ENCODE results near the gene DMWD. TPM values are rescaled to one million over a fixed set of nuclear protein-coding genes. Genes with fewer than 3 reads are reported as not detected.

The DMWD gene
- total and polyA plus RNA-seq, 4 experiments from 2014 or later = 6.9 to 52.6 (median 30.5) TPM

DNA sequence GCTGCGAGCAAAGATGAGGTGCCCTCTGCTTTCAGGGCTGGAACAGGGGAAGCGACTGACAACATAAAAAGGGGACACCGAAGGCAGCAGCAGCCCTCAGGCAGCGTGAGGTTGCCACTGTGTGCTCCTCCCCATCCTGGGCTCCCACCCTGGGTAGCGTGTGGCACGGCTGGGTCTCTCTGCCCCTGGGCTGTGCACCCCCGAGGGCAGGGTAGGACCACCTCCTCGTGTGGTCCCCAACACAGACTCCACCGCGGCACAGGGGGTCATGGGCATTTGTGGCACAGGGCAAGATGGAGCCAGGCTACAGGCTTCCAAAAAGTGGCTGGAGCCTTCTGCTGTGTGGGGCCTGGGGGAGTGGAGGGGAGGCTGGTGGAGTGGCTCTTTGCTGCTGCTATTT is 28.9 kb upstream of the DMWD start:
- Histone ChIP-seq H3K4me1 (ENCODE audit: insufficient read depth, low read length) (peaks cover 4% of the 10 kb centered on the region), H3K9me3 (ENCODE audit: control insufficient read depth in 1 of 2, low read length in 2 of 2) (no peaks in the 10 kb centered on the region), H3K27ac (ENCODE audit: low read depth, low read length) (no peak overlapping the region), H3K27me3 (ENCODE audit: insufficient read depth, low read length) (no peaks in the 10 kb centered on the region), H3K4me3 (ENCODE audit: low read length in 2 of 2) (no peak overlapping the region), H3K36me3 (ENCODE audit: insufficient read depth, low read length) (peaks cover 29% of the 10 kb centered on the region)
- DNase-seq = no peak
- no peaks in the 10 kb centered on the region for H3K27me3 Mint-ChIP-seq
- peaks cover 11 to 36% of the 10 kb centered on the region in 2 donors for H3K36me3 Mint-ChIP-seq
- H3K4me1 Mint-ChIP-seq = peaks cover 0 to 6% (median 4%) of the 10 kb centered on the region in 4 donors
- intact Hi-C loops (cut with micrococcal nuclease) = no loop called here
- H3K27ac Mint-ChIP-seq = no peak overlapping the region
- POLR2A ChIA-PET (ENCODE audit: partially characterized antibody) = no interaction called here
- H3K4me3 Mint-ChIP-seq = no peak overlapping the region
- no peaks in the 10 kb centered on the region for H3K9me3 Mint-ChIP-seq
- CTCF ChIA-PET (ENCODE audit: partially characterized antibody) = interaction anchor here (5.3 kb wide), 1 partner anchor 22 kb away, joined by 14 read pairs; no protein-coding TSS in a partner anchor

DNA sequence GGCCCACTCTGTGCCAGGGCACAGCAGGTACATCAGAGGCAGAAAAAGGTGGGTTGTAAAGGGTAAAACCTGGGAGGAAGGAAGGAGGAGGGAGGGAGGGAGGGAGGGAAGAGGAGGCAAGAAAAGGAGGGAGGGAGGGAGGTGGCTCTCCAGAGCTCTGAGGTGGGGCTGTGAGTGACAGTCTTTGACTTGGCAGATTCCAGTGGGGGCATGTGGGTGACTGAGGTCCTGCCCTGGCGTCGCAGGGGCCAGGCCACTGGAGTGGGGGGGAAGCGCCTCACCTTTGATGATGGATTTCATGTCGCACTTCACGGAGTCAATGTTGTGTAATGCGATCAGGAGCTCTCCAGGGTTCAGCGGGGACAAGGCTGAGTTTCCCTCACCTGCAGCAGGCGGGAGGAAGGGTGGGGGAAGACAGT is 28.5 kb upstream of the DMWD start:
- peak overlapping the region in 1 of 7 donors; percentile 10 for H3K27ac Mint-ChIP-seq

DNA sequence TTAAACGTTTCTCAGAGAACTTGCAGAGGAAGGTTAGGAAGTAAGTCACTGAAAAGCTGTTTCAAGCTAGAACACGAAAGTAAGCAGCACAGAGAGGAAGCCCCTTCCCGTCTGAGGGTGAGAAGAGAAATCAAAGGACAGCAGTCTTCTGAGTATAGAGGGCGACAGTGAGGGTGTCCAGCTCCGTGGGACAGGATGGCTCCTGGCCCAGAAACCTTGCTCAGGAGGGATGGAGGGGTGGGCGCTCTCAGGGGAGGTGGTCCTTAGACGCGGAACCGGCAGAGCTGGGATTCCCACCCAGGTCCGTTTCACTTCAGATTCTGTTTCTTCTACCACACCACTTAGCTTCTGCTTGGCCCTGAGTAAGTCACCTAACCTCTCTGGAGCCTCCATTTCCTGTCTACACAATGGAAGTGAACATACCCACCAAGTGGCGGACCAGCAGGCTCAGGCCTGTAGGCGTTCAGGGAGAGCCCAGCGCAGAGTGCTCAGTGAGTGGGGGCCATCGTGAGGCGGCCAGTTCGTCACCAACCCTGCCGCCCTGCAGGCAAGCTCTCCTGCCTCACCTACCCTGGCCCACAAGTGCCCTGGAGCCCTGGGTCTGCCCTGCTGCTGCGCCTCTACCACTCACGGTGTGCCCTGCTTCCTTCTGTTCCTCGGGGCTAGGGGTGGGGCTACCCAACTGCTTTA is 27.9 kb upstream of the DMWD start:
- ChIA-PET CTCF (ENCODE audit: partially characterized antibody) (interaction anchor here (0.8 to 5.3 kb wide), 3 partner anchors 9 to 21 kb away, joined by 3 to 14 read pairs (median 4); no protein-coding TSS in a partner anchor), POLR2A (ENCODE audit: partially characterized antibody) (no interaction called here)
- Histone ChIP-seq H3K27ac (ENCODE audit: low read depth, low read length) (no peak overlapping the region), H3K4me3 (ENCODE audit: low read length in 2 of 2) (no peak overlapping the region), H3K36me3 (ENCODE audit: insufficient read depth, low read length) (peaks cover 29% of the 10 kb centered on the region), H3K27me3 (ENCODE audit: insufficient read depth, low read length) (no peaks in the 10 kb centered on the region), H3K4me1 (ENCODE audit: insufficient read depth, low read length) (peaks cover 4% of the 10 kb centered on the region), H3K9me3 (ENCODE audit: control insufficient read depth in 1 of 2, low read length in 2 of 2) (no peaks in the 10 kb centered on the region)
- Mint-ChIP-seq H3K9me3 (no peaks in the 10 kb centered on the region), H3K4me3 (no peak overlapping the region), H3K27me3 (no peaks in the 10 kb centered on the region), H3K27ac (no peak overlapping the region), H3K4me1 (peaks cover 0 to 6% (median 4%) of the 10 kb centered on the region in 4 donors), H3K36me3 (peaks cover 9 to 28% of the 10 kb centered on the region in 2 donors)
- intact Hi-C loops (cut with micrococcal nuclease) = no loop called here
- DNase-seq = no peak

More for the DNA sequence above, 28.5 kb upstream of the DMWD start:
- ChIA-PET POLR2A (ENCODE audit: partially characterized antibody) (no interaction called here), CTCF (ENCODE audit: partially characterized antibody) (interaction anchor here (1.0 to 5.3 kb wide), 2 partner anchors 10 to 22 kb away, joined by 3 to 14 read pairs; no protein-coding TSS in a partner anchor)
- peaks cover 29% of the 10 kb centered on the region for H3K36me3 ChIP-seq (ENCODE audit: insufficient read depth, low read length)
- intact Hi-C loops (cut with micrococcal nuclease) = no loop called here
- H3K4me1 Mint-ChIP-seq = peaks cover 0 to 6% (median 4%) of the 10 kb centered on the region in 4 donors
- no peak for DNase-seq
- peaks cover 4% of the 10 kb centered on the region for H3K4me1 ChIP-seq (ENCODE audit: insufficient read depth, low read length)
- no peak overlapping the region for H3K4me3 ChIP-seq (ENCODE audit: low read length in 2 of 2)
- no peaks in the 10 kb centered on the region for H3K9me3 Mint-ChIP-seq
- H3K27me3 ChIP-seq (ENCODE audit: insufficient read depth, low read length) = no peaks in the 10 kb centered on the region
- no peak overlapping the region for H3K27ac ChIP-seq (ENCODE audit: low read depth, low read length)
- no peaks in the 10 kb centered on the region for H3K27me3 Mint-ChIP-seq
- peaks cover 11 to 34% of the 10 kb centered on the region in 2 donors for H3K36me3 Mint-ChIP-seq
- no peak overlapping the region for H3K4me3 Mint-ChIP-seq
- H3K9me3 ChIP-seq (ENCODE audit: control insufficient read depth in 1 of 2, low read length in 2 of 2) = no peaks in the 10 kb centered on the region

DNA sequence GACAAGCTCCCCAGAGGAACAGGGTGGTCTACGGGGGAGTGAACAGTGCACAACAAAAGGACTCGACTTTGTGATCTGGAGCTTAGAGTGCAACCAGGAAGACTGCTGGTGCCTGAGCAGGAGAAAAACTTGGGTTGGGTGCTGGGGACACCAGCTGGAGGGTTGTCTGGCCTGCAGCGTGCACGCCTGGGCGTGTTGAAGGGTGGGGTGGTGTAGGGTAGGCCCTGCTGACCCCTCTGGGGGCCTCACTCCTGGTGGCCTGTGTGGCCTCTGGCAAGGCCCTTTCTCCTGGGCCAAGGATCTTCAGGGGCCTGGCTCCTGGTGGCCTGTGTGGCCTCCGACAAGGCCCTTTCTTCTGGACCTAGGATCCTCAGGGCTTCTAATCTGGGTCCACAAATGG is 27.1 kb upstream of the DMWD start:
- Mint-ChIP-seq H3K9me3 (no peaks in the 10 kb centered on the region), H3K27me3 (no peaks in the 10 kb centered on the region), H3K36me3 (peaks cover 7 to 28% of the 10 kb centered on the region in 2 donors), H3K4me3 (no peak overlapping the region), H3K27ac (no peak overlapping the region), H3K4me1 (peaks cover 0 to 6% (median 4%) of the 10 kb centered on the region in 4 donors)
- Histone ChIP-seq H3K4me1 (ENCODE audit: insufficient read depth, low read length) (peaks cover 4% of the 10 kb centered on the region), H3K27me3 (ENCODE audit: insufficient read depth, low read length) (no peaks in the 10 kb centered on the region), H3K27ac (ENCODE audit: low read depth, low read length) (no peak overlapping the region), H3K9me3 (ENCODE audit: control insufficient read depth in 1 of 2, low read length in 2 of 2) (no peaks in the 10 kb centered on the region), H3K36me3 (ENCODE audit: insufficient read depth, low read length) (peaks cover 22% of the 10 kb centered on the region), H3K4me3 (ENCODE audit: low read length in 2 of 2) (no peak overlapping the region)
- ChIA-PET CTCF (ENCODE audit: partially characterized antibody) (interaction anchor here (0.8 to 5.3 kb wide), 4 partner anchors 11 to 64 kb away, joined by 4 to 23 read pairs (median 9); no protein-coding TSS in a partner anchor), POLR2A (ENCODE audit: partially characterized antibody) (no interaction called here)
- intact Hi-C loops (cut with micrococcal nuclease) = no loop called here
- DNase-seq = no peak

DNA sequence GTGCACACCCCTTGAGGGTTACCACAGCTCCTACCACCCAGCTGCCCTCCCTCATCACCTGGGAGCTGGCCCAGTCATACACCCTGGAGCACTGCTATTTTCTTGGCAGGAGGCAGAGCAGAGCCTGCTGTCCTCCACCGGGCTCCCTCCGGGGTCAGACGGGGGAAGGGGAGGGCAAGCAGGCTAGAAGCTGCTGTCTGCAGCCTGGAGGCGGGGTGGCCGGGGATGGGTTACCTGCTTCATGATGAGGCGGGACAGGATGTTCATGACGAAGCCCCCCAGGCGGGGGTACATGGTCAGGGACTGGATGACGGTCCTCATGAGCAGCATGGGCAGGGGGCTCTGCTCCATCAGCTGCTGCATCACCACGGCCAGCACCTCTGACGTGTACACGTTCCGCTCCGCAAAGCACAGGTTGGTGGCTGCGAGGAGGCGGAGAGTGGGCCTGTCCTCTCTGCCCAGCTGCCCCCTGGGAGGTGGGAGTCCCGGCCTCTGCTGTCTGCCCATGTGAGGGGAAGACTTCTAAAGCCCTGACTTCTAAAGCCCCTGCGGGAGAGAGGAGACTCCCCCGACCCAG is 25.2 kb upstream of the DMWD start:
- CTCF ChIA-PET (ENCODE audit: partially characterized antibody) = interaction anchor here (0.8 to 5.3 kb wide), 15 partner anchors 9 to 176 kb away, joined by 3 to 23 read pairs (median 7); partner anchors contain the start of genes FBXO46, MYPOP and SIX5

DNA sequence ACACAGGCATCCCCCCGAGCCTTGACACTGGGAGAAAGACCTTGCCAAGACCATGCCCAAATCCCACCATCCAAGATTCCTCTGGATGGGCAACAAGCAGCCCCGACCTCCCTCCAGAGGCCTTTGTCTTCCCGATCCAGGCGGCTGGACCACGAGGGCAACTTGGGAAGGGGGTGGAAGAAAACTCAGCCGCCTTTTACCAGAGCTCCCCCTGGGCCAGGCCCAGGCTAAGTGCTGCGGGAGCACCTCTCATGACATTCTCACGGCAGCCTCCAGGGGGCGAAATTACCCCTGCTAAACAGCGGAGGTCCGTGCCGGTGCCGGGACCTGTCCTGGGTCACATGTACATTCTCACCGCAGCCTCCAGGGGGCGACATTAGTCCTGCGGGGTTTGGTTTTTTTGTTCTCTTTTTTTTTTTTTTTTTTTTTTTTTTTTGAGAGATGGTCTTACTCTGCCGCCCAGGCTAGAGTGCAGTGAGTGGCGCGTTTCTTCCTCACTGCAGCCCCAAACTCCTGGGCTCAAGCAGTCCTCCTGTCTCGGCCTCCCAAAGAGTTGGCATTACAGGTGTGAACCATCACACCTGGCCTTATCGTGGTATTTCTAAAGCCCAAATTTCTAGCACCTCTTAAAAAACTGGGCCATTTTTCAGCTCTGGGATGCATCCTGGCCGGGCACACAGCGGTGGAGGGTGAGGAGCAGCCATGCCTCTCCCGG is 24.5 kb upstream of the DMWD start:
- no peak overlapping the region for H3K4me3 ChIP-seq (ENCODE audit: low read length in 2 of 2)
- no peaks in the 10 kb centered on the region for H3K27me3 ChIP-seq (ENCODE audit: insufficient read depth, low read length)
- no peaks in the 10 kb centered on the region for H3K36me3 ChIP-seq (ENCODE audit: insufficient read depth, low read length)
- peaks cover 4% of the 10 kb centered on the region for H3K4me1 ChIP-seq (ENCODE audit: insufficient read depth, low read length)
- peaks cover 3 to 17% of the 10 kb centered on the region in 2 donors for H3K36me3 Mint-ChIP-seq
- H3K9me3 ChIP-seq (ENCODE audit: control insufficient read depth in 1 of 2, low read length in 2 of 2) = no peaks in the 10 kb centered on the region
- H3K4me3 Mint-ChIP-seq = peak overlapping the region in 2 of 8 donors; percentile 28 to 62
- DNase-seq = peak; percentile 92 to 95 (median 92)
- intact Hi-C loops (cut with micrococcal nuclease) = loop anchor here (1.0 kb wide), 4 partner anchors 46 to 199 kb away; partner anchors contain the start of gene SYMPK
- H3K27me3 Mint-ChIP-seq = no peaks in the 10 kb centered on the region
- H3K4me1 Mint-ChIP-seq = peaks cover 0 to 6% (median 4%) of the 10 kb centered on the region in 4 donors
- no peak overlapping the region for H3K27ac ChIP-seq (ENCODE audit: low read depth, low read length)
- peak overlapping the region in 5 of 7 donors; percentile 36 to 89 (median 74) for H3K27ac Mint-ChIP-seq
- CTCF ChIA-PET (ENCODE audit: partially characterized antibody) = interaction anchor here (0.6 to 5.3 kb wide), 27 partner anchors 8 to 281 kb away, joined by 3 to 23 read pairs (median 4); partner anchors contain the start of genes FBXO46, MYPOP, SIX5 and SYMPK
- POLR2A ChIA-PET (ENCODE audit: partially characterized antibody) = interaction anchor here (1.0 to 1.6 kb wide), 4 partner anchors 25 to 69 kb away, joined by 4 to 6 read pairs (median 5); partner anchors contain the start of genes FOXA3, IRF2BP1, SIX5 and SYMPK
- H3K9me3 Mint-ChIP-seq = no peaks in the 10 kb centered on the region

More for the DNA sequence above, 25.2 kb upstream of the DMWD start:
- Histone ChIP-seq H3K27me3 (ENCODE audit: insufficient read depth, low read length) (no peaks in the 10 kb centered on the region), H3K4me1 (ENCODE audit: insufficient read depth, low read length) (peaks cover 4% of the 10 kb centered on the region), H3K36me3 (ENCODE audit: insufficient read depth, low read length) (peaks cover 4% of the 10 kb centered on the region), H3K4me3 (ENCODE audit: low read length in 2 of 2) (no peak overlapping the region), H3K27ac (ENCODE audit: low read depth, low read length) (no peak overlapping the region), H3K9me3 (ENCODE audit: control insufficient read depth in 1 of 2, low read length in 2 of 2) (no peaks in the 10 kb centered on the region)
- H3K9me3 Mint-ChIP-seq = no peaks in the 10 kb centered on the region
- intact Hi-C loops (cut with micrococcal nuclease) = loop anchor here (1.0 kb wide), 4 partner anchors 45 to 198 kb away; partner anchors contain the start of gene SYMPK
- DNase-seq = no peak
- H3K36me3 Mint-ChIP-seq = peaks cover 3 to 17% of the 10 kb centered on the region in 2 donors
- H3K4me3 Mint-ChIP-seq = no peak overlapping the region
- POLR2A ChIA-PET (ENCODE audit: partially characterized antibody) = interaction anchor here (1.0 to 1.3 kb wide), 2 partner anchors 24 to 48 kb away, joined by 4 to 5 read pairs; partner anchors contain the start of gene SIX5
- no peaks in the 10 kb centered on the region for H3K27me3 Mint-ChIP-seq
- peaks cover 0 to 6% (median 4%) of the 10 kb centered on the region in 4 donors for H3K4me1 Mint-ChIP-seq
- peak overlapping the region in 2 of 7 donors; percentile 82 to 89 for H3K27ac Mint-ChIP-seq

Measured in CD4-positive, alpha-beta memory T cell (primary cell).